Kidney (tissue), 14 donors: ENCODE results near the gene PGA5. TPM values are rescaled to one million over a fixed set of nuclear protein-coding genes. Genes with fewer than 3 reads are reported as not detected.

ENCODE experiments used
- DNase-seq, 5 donors: peaks; one replicate each; pipeline ENCODE4 v3.0.0-alpha.2; 2013 to 2020
- FAIRE-seq: peaks from 2 replicates; lab custom pipeline; 2012; peaks lifted over from hg19 to GRCh38; lab: Jason Lieb, UNC
- H3K27ac ChIP-seq, 2 donors: one replicate each; pipeline ENCODE4 v1.7.0; 2013; ENCODE audit warnings: low read depth in 2 of 2, low read length in 2 of 2, inconsistent platforms in 1 of 2
- H3K27me3 ChIP-seq: one replicate; pipeline ENCODE4 v1.7.1; 2013; ENCODE audit warnings: low read length, inconsistent platforms; ENCODE audit not compliant: control insufficient read depth, insufficient read depth
- H3K36me3 ChIP-seq, 3 donors: one replicate each; pipeline versions ENCODE4 v1.7.0 to v1.7.1; 2013; ENCODE audit warnings: low read length in 3 of 3, control low read depth in 1 of 3, inconsistent platforms in 1 of 3; ENCODE audit not compliant: insufficient read depth in 3 of 3, control insufficient read depth in 2 of 3
- H3K4me1 ChIP-seq, 3 donors: one replicate each; pipeline versions ENCODE4 v1.7.0 to v1.7.1; 2013; ENCODE audit warnings: low read length in 3 of 3, inconsistent platforms in 1 of 3, low read depth in 1 of 3; ENCODE audit not compliant: control insufficient read depth in 2 of 3, insufficient read depth in 2 of 3
- H3K4me3 ChIP-seq, 3 donors: one replicate each; pipeline versions ENCODE4 v1.7.0 to v1.8.1; 2013; ENCODE audit warnings: low read length in 3 of 3, control low read depth in 1 of 3, inconsistent platforms in 1 of 3
- H3K9ac ChIP-seq, 3 donors: one replicate each; pipeline versions ENCODE4 v1.7.0 to v1.7.1; 2013; ENCODE audit warnings: low read length in 3 of 3, control low read depth in 1 of 3, inconsistent platforms in 1 of 3
- H3K9me3 ChIP-seq, 3 donors: one replicate each; pipeline versions ENCODE4 v1.7.0 to v1.7.1; 2013; ENCODE audit warnings: low read length in 3 of 3, control low read depth in 1 of 3, inconsistent platforms in 1 of 3; ENCODE audit not compliant: control insufficient read depth in 2 of 3, insufficient read depth in 1 of 3
- CTCF ChIP-seq: IDR thresholded peaks from 3 replicates; pipeline ENCODE4 v1.5.1; 2012; ENCODE audit warnings: mild to moderate bottlenecking, moderate library complexity, borderline replicate concordance; ENCODE audit not compliant: insufficient read depth; ENCODE audit errors: extremely low read depth
- intact Hi-C: fragments of 100-400 bp; cut with DNase I; formaldehyde crosslinking; loops from one replicate; pipeline ENCODE4 v1.11.1; 2022
- polyA plus RNA-seq: library from polyadenylated mRNA; stranded (reverse); fragments of 350-450 nt; fragmentation: Illumina TruSeq; extraction: RNeasy Lipid Tissue Mini Kit (QIAGEN cat#74804); gene quantifications from one replicate; pipeline ENCODE4 v1.2.3, GENCODE V29; 2014; ENCODE audit warnings: low read depth, low replicate concordance; ENCODE audit not compliant: insufficient read depth
- total RNA-seq: library from RNA; stranded (reverse); fragmentation: NEBNext Ultra II Directional; extraction: Animal tissue kit (Norgen Biotek cat#: 25700); gene quantifications from one replicate; pipeline ENCODE4 v1.2.1, GENCODE V29; 2021
- donor health status: control.
- donor health status: control.
- donor health status: control.
- donor health status: control.
- donor health status: control.
- donor health status: DM: yes; HTN: yes; CAD: no.
- donor health status: Normal renal cell carcinoma (clear cell type).

Gene PGA5
- total and polyA plus RNA-seq, 2 donors from 2014 or later: 0.35 TPM; not detected in 1

- Histone ChIP-seq H3K9ac (no peak overlapping the region), H3K4me1 (peaks cover 0 to 8% (median 0%) of the 10 kb centered on the region in 3 donors), H3K27me3 (no peaks in the 10 kb centered on the region), H3K9me3 (no peaks in the 10 kb centered on the region), H3K4me3 (peak overlapping the region in 1 of 3 donors; percentile 59), H3K27ac (no peak overlapping the region), H3K36me3 (peaks cover 6 to 13% (median 6%) of the 10 kb centered on the region in 3 donors)
- TF ChIP-seq CTCF: no peak
- intact Hi-C loops: no loop called here
- DNase-seq (no peak), FAIRE-seq (no peak)
Observed at GRCh38 chr11:61295596-61295926, 54.6 kb downstream of the PGA5 start.

- H3K36me3 ChIP-seq: peaks cover 13 to 31% (median 20%) of the 10 kb centered on the region in 3 donors
- H3K9ac ChIP-seq: no peak overlapping the region
- no peaks in the 10 kb centered on the region for H3K27me3 ChIP-seq
- intact Hi-C loops: no loop called here
- no peak for DNase-seq
- no peaks in the 10 kb centered on the region for H3K9me3 ChIP-seq
- TF ChIP-seq CTCF: no peak
- H3K4me1 ChIP-seq: peaks cover 0 to 8% (median 0%) of the 10 kb centered on the region in 3 donors
- FAIRE-seq: no peak
- no peak overlapping the region for H3K27ac ChIP-seq
- H3K4me3 ChIP-seq: no peak overlapping the region
Observed at GRCh38 chr11:61297341-61297740, 56.4 kb downstream of the PGA5 start.

DNA sequence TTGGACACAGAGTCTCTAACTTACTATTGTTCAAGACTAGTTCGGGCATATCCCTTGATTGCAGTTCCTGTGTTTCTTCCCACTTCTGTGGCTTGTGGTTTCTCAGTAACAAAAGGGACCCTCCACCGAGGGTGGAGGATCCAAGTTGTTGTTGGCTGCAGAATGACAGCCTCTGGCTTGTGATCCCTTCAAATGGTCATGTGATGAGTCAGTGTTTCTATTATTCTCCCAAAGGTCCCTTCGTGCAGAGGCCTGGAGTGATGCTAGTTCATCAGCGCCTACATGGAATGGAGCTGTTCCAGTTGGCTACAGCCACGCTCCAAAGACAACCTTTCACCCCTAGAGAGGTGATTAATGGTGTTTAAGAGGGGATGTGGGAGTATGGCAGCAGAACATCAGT lies 56.8 kb downstream of the PGA5 start:
- TF ChIP-seq CTCF: no peak
- Histone ChIP-seq H3K4me1 (peaks cover 0 to 8% (median 0%) of the 10 kb centered on the region in 3 donors), H3K27ac (no peak overlapping the region), H3K9me3 (no peaks in the 10 kb centered on the region), H3K9ac (no peak overlapping the region), H3K4me3 (no peak overlapping the region), H3K27me3 (no peaks in the 10 kb centered on the region), H3K36me3 (peaks cover 13 to 35% (median 22%) of the 10 kb centered on the region in 3 donors)
- peak in 4 of 5 donors; percentile 45 to 74 (median 58) for DNase-seq
- intact Hi-C loops: no loop called here
- FAIRE-seq: no peak
